SK-N-SH (cell line): ENCODE results near the gene RAD51B.

ENCODE experiments used
- CTCF ChIP-seq: fragments of 200-600 bp; sonication (generic); IDR thresholded peaks from 2 replicates; pipeline ENCODE4 v1.6.1; 2017; ENCODE audit warnings: antibody characterized with exemption, mild to moderate bottlenecking, moderate library complexity
- JUND ChIP-seq: IDR thresholded peaks from 2 replicates; pipeline ENCODE4 v1.4.0; 2012
- MAX ChIP-seq: IDR thresholded peaks from 2 replicates; pipeline ENCODE4 v1.4.0; 2012; ENCODE audit warnings: low read depth
- TAF1 ChIP-seq: IDR thresholded peaks from 2 replicates; pipeline ENCODE4 v1.6.1; 2012; ENCODE audit warnings: low read depth, mild to moderate bottlenecking, low read length, moderate library complexity, borderline replicate concordance
- TCF12 ChIP-seq: IDR thresholded peaks from 2 replicates; pipeline ENCODE4 v1.4.0; 2012
- USF2 ChIP-seq: fragments of 150-350 bp; IDR thresholded peaks from 2 replicates; pipeline ENCODE4 v1.6.1; 2017; ENCODE audit warnings: antibody characterized with exemption, low read length, low read depth, borderline replicate concordance
- ZBTB33 ChIP-seq: IDR thresholded peaks from 2 replicates; pipeline ENCODE4 v1.4.0; 2012; ENCODE audit warnings: low read depth, borderline replicate concordance

GRCh38 chr14:68447581-68448251 is 628.1 kb downstream of the RAD51B start:
- TF ChIP-seq USF2 = no peak
- TF ChIP-seq MAX = no peak
- TF ChIP-seq CTCF = no peak
- TF ChIP-seq ZBTB33 = no peak
- TF ChIP-seq JUND = no peak
- no peak for TF ChIP-seq TCF12
- TF ChIP-seq TAF1 = no peak
